Stimulated activated CD8-positive, alpha-beta memory T cell treated with anti-CD3 and anti-CD28 coated beads, Interleukin-2, amount 100 ng/mL, for 1 hour (primary cell): ENCODE measurements around the gene TRA2B.
A peak's percentile ranks its signal among the peaks of the same experiment; 100 is the strongest.

Source experiments
- DNase-seq, 2 donors: peaks; one replicate each; pipeline ENCODE4 v3.0.0-alpha.2; 2020; ENCODE audit warnings: low read depth in 2 of 2

TRA2B gene

DNA sequence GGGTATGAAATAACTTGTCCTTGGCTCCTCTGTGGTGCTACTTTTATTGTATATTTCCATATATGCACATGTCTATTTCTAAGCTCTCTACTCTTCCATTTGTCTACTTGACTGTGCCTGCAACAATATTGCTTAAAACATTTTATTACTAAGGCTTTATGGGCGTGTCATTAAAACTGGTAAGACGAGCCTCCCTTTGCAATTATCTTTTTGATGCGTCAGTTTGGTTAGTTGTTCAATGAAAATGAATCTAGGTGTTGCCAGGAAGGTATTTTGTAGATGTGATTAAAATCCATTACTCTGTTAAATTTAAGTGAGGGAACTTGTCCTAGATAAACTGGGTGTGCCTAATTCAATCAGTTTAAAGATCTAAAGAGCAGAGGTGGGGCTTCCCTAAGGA is 12.9 kb upstream of the TRA2B start:
- no peak for DNase-seq

DNA sequence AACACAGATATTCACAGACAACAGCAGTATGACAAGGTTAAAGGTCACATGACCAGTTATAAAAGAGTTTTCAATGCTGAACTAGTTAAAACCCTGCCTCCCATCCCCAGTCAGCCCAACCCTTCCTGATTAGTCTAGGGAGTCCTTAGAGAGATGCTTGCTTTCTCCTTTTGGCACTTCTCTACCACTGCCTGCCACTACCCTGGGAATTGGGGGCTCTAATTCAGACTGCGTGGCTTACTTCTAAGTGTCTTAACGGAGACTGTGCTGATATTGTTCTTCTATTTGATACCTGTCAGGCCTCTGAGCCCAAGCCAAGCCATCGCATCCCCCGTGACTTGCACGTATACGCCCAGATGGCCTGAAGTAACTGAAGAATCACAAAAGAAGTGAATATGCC is 11.7 kb upstream of the TRA2B start:
- no peak for DNase-seq

DNA sequence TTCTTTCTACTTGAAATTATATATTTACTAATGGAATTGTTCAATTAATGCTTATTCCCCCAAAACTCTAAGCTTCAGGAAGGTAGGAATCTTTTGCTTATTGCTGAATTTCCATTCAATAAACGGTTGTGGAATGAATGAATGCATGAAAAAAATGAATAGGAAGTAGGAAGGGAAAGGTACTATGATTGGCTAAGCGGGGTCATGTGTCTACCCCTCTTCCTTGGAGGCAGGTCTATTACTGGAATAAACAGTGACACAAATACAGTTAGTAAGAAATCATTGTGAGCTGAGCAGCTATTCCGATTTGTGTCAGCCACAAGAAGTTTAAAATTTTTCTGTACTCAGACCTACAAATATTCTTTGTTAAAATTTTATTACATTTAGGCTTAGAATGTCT is 10.5 kb upstream of the TRA2B start:
- DNase-seq = no peak

DNA sequence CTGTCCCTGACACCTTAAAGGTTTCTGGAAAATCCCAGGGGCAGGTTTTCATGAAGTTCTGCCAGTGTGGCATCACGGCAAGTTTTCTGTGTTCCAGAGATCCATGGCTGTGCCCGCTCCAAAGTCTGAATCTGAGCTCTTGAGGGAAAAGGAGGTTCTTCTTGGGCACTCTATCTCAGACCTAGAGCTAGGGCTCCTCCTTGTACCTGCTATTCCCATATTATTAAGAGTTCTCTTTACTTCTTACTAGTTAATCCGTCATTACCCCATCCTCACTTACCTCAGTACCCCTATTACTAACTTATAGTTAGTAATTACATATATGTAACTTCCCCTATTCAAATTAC is 5.9 kb upstream of the TRA2B start:
- no peak for DNase-seq

DNA sequence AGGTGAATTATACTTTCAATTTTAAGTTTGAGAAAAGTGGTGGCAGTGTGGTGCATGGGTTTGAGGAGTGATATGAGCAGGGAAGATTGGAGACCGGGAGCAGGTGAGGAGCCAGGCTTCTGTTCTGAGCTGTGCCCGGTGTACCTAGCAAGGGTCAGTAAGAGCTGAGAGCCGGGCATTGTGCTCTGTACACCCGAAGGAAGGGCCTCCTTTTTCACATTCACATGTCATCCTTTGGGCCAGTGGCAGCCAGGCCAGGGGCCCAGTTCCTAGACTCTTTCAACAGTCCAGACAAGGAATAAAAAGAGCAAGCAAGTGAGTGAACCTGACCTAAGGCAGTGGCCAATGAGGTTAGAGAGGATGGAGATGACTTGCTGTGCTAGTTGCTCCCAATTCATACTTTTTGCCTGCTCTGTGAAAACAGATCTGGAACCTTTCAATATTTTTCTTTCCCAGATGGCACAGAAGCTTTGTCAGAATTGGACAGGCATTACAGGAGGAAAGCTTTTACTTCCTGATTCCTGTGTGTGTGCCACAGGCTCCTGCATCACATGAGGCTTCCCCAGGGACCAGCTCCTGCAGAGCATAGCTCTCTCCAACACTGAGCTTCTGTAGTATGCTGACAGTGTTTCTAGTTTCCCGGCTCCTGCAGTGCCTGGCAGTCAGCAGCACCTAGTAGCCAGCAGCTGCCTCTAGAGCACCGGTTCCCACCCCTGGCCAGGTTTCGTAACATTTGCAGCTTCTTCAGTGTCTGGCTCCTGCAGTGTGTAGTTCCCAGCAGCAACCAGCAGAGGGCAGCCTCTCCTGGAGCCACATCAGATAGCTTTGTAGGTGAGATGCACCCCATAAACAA is 5.3 kb upstream of the TRA2B start:
- DNase-seq = peak; percentile 67 to 75

DNA sequence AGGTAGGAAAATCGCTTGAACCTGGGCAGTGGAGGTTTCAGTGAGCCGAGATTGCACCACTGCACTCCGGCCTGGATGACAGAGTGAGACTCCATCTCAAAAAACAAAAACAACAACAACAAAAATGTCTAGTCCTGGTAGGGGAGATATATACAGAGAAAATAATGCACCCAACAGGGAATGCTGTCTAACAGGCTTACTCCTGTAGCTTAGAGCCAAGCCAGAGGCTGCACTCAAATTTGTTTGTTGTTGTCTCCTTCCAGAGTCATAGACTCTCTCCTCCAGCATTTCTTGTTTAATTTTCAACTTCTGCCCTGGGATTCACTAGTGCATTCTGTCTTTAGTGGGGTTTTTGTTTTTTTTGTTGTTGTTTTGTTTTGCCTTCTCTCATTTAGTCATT is 4.6 kb upstream of the TRA2B start:
- DNase-seq = no peak

DNA sequence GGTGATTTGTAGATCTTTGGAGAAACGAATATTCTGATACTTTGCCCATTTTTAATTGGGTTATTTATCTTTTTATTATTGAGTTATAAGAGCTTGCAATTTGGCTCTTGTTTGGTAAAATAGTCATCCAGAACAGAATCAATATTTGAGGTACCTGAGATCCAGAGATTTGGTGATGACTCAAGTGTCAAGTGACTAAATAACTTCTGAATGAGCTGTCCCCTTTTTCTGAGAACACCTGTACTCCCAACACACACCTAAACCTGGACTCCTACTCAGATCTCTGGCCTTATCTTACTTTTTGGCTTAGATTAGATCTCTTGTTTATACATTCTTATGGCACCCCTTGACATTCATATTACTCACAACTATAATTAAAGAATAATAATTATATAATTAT is 3.1 kb upstream of the TRA2B start:
- no peak for DNase-seq

DNA sequence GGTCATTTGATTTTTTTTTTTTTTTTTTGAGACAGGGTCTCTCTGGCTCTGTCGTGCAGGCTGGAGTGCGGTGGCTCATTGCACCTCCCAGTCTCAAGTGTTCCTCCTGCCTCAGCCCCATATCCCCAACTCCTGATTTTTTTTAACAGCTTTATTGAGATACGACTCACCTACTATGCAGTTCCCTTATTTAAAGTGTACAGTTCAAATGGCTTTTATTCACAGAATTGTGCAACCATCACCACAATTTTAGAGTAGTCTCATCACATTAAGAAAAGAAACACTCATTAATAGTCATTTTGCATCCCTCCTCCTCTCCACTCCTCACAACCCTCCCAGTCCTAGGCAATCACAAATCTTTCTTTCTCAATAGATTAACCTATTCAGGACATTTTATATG is 1.9 kb upstream of the TRA2B start:
- no peak for DNase-seq

DNA sequence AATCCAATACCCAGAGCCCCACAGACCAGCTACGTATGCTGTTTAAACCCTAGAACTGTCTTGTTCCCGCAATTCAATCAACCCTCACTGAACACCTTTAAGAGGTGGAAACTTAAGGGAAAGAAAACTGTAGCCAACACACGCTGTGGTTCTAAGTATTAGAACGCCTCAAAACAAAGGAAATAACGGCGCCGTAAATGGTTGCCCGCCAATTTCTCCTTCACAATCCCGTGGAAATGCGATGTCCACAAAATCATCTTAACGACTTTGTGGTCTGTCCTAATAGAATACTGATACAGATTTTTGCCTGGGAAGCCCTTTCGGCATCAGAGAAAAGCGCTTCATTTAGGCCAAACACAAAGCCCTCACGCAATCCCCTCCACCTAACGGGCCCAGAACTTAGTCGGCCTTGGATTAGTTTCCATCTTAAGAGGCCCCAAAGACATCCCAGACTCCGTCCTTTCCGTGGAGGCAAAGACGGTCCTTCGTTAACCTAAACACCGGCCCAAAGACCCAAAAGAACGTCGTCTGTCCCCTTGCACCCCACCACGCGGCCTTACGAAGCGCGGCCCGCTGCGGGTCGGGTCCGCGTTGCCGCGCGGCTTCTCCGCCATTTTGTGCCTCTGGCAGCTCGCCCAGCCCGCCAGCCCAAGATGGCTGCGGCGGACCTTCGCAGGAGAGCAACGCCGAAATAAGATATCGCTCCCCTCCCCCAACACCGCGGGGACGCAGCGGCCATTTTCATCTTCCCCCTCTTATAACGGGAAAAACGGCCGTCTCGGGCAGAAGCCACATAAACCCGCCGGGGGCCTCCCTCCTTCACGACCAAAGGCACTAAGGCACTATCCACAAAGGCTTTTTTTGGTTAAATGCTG is 763 bp downstream of the TRA2B start:
- peak; percentile 68 to 78 for DNase-seq

DNA sequence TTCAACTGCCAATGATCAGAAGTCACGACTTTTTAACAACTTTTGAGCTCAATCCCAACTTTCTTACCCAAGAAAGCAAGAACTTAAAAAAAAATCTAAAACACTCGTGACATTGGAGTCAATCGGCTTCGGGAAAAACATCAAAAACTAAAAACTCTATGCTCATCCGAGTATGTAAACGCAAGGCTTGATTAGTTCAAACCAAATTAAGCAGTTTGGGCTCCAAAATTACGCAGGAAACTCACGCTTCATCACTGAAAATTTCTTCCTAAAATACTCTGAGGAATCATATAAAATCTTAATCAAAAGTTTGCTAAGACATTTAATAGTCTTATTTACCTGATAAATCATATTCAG is 1.6 kb downstream of the TRA2B start:
- DNase-seq = no peak

DNA sequence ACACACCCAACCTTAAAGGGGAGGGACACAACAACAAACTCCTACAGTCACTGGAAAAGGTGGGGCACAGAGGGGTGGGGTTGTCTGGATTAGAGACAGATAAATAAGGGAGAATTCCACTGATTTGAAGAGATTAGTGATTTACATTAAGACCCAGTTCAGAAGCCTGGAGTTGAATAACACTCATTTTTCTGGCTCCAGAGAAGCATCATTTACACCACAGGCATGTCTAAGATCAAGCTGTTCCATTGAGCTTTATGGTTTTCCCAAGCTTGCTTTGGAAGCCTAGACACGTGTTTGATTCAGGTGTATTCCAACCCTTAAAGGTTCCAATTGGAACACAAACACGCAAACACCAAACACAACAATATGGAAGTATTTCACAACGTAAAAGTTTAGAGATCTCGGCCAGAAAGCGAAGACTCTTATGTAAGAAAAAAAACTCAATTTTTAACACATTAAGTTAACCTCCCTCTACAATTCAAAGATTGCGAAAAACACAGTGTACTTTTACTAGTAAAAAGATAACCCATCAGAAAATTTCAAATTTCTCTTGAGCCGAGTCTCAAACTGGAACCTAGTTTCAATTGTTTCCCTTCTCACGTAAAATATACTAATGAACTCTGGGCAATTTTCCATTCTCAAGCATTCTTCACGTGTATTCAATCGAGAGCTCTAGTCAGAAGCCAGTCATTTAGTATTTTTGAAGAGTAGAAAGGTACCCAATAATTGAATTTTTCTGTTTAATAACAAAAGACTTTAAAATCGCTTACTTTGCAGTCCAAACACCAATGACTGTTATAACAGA is 2.1 kb downstream of the TRA2B start:
- DNase-seq = no peak

DNA sequence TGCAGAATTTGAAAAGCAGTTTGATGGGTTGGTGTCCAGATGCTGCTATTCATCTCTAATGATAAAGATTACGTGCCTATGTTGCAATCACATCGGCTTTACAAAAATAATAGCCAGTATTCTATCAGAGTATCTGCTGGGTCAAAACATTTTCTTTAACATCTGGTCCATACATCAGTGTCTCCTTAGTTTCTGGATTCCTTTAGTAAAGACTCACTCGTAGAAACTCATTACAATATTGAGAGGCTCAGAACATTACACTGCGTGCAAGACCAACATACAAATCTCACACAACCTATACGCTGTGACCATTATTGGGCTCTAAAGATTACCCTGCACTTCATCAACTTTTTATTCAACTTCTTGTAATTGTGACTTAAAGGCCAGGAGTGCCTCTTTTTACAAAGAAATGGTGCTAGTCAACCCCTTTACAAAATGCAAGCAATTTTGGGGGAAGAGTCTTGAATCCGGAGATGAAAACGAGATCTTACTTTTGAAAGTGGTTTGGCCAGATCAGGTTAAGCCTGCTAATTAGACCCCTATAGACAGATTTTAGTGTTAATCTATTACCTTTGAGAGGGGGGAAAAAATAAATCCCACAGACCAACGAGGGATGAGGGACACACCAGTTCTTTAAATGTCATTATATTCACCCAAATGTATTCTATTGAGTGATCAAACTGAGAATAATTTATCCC is 2.9 kb downstream of the TRA2B start:
- no peak for DNase-seq

DNA sequence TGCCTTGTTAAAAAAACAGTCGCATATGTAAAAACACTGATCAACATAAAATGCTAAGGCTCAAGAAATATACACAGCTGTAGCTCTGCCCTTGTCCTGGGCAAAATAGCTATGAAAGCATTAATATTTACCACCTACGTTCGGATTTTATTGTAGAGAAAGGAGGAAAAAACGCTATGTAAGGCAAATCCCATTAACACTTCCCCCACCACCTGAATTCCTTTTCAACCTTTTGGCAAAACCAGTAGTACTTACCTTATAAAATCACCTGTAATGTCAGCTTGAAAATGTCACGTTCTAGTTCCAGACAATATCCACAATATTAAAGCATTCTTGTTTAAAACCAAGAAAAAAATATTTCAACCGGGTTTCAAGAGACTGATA is 3.6 kb downstream of the TRA2B start:
- no peak for DNase-seq

DNA sequence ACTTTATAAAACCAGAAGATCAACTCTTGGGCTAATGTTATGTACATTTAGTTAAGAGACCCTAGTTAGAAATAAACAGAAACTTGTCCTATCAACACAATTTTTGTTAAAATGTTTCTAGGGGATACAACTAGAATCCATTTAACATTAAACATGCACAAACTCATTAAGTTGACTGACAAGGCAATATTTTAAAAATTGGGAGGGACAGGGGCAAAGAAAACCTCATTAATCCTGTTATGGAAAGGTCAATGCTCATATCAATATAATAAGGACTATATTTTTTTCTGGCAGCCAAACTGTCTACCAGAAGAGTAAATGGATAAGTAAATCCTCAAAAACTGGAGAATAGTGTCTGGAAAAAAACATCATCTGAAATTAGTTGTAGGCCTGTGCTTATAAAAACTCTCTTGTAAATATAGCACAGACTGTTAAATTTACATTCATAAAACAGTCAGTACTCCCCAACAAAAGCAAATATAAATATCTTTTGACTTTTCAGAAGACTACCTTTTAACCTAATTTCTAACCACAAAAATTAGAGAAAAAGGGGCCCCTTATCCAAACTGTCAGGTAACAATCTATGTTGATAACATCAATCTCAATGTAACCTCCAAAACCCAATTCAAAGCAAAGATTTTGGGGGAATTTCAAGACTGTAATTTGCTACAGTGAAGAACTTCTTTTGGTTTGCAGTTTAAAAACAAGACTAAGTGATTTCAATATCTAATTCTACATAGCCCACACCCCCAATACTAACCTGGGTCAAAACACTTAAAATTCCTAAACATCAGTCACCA is 4.2 kb downstream of the TRA2B start:
- no peak for DNase-seq

DNA sequence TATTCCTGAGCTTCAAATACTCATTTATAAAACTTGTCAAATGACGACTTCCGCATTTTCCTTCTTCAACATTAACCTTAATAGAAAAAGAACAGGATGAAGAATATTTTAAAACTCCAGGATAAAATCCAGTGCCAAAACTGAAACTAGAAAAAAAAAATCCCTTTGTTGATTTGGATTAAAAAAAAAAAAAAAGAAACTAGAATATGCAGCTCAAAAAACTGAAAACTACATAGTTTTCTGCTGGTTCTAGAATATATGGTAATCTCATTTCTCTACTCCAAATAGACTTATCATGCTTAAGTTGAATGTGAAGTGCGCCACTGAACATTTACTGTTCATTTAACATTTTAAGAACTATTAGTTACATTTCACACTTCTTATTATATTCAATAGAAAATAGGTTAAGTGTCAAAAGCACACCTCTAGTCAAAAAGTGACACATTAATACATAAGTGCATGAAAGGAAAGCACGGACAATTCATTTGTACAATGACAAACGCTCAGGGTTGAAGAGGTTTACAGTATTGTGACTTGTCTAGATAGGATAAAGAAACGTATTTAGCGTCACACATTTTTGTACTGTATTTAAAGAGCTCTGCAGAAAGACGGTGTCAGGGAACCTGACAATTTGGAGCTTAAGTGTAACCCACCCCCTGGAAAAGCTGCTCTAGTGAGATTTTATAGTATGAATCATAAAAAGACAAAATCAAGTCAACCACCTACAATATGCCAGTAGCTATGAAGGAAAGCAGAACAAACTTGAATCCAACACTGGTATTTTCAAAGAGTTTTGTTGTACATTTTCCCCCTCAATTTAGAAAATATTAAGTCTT is 5.8 kb downstream of the TRA2B start:
- DNase-seq = no peak

DNA sequence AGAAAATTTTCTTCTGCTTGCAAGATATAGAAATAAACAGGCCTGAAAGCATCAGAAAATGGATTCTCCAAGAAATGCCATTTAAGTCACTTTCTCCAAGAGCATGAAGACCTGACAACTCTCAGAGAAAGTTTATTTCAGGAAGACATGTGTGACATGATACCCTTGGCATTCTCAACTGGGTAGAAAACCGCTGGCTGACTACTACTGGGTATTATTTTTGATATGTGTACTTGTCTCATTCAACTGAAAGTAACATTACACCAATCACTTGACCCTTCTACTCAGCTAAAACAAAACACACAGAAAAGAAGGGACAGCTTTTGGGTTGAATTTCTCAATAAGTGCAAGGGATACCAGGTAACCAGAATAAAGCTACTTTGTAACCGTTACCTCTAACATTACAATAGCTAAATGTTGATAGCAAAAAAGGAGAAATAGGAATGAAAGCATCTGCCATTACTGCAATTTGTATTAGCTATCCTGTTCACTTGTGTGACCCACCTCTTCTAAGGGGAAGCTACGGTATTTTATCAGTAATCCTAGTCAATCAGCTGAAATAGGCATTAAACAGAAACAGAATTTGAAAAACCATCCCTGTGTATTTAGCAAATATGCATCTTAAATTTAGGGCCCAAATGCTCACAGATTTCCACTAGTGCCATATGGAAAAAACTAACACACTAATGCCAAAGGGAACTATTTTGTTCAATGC is 7.3 kb downstream of the TRA2B start:
- no peak for DNase-seq

DNA sequence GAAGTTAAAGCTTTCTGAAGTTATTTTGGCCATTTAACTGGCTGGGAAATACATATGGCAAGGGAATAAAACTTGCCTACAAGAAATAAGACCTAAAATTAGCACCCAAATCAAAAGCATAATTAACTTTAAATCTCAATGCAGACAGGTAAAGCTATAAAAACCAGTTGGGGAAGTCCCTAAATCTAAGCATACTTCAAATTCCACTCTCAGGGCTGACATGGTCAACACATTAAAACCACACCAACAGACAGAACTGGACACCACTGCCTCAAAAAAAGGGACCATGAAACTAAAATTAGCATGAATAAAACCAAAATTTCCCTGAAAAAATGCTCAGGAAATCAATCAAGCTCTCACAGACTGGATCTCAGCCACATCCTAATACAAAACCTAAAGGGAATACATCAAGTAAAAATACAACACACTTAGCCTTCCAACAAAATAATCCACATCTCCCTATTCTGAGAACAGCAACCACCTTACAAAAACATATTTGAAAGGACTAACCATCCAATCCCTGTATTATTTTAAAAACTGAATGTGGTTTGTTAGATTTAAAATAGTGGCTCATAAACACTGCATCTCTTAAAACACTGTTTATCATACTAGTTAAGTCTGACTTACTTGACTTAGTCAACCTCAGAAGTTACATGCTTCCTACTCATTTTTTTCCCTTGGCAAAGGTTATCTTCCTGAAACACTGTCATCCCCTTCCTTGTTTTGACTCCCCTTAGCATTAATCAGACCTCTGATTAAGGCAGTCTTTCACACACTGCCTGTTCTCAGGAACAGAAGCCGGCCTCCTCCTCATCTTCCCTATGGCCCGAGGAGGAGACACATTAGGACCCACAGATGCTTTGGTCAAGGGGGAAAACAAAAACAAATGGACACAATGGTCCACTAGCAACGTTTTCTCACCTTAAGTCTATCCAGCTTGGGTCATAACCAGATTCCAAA is 8.3 kb downstream of the TRA2B start:
- no peak for DNase-seq

DNA sequence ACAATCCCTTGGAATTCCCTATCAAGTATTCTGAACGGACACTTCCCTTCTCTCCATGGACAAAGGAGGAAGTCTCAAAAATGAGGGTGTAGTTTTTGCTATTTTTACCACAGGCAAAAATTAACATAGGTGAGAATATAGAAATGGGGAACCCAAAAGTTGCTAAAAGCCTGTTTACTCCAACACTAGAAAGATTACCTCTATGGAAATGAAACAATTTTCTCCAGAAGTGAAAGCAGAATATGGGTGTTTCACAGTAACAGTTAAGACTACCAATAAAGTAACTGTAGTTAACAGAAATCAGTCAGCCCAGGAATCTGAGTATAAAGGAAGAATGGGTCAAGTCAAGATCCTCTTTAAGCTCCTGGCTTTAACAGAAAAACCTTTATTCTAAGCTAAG is 9.3 kb downstream of the TRA2B start:
- no peak for DNase-seq
